GM19463 (cell line): ENCODE results near the gene WDR6.
"Not testable (repeated sequence)": the region's sequence is repeated elsewhere in the genome, so short reads cannot be mapped to it uniquely, and the experiment has no call there.

Experiments used
- ATAC-seq: cut with Tn5 transposase; IDR thresholded peaks from one replicate; pipeline ENCODE4 v1.9.1; 2021; ENCODE audit warnings: mild to moderate bottlenecking, moderate library complexity; ENCODE audit not compliant: unreplicated experiment

WDR6 gene

GRCh38 chr3:48990636-48991469, 16.3 kb upstream of the WDR6 start:
- ATAC-seq: peak; percentile 14

GRCh38 chr3:48991851-48992545, 15.2 kb upstream of the WDR6 start:
- ATAC-seq: no peak

GRCh38 chr3:48993834-48994233, 13.4 kb upstream of the WDR6 start:
- no peak for ATAC-seq

- no peak for ATAC-seq
Observed at GRCh38 chr3:48996640-48997039, 10.6 kb upstream of the WDR6 start.

- ATAC-seq: no peak
Observed at GRCh38 chr3:48997102-48997635, 10.0 kb upstream of the WDR6 start.

- no peak for ATAC-seq
Observed at GRCh38 chr3:48997714-48998637, 9.2 kb upstream of the WDR6 start.

- ATAC-seq: no peak
Observed at GRCh38 chr3:48999085-48999858, 7.9 kb upstream of the WDR6 start.

- no peak for ATAC-seq
Observed at GRCh38 chr3:49001155-49001554, 6.0 kb upstream of the WDR6 start.

- no peak for ATAC-seq
Observed at GRCh38 chr3:49004352-49005302, 2.6 kb upstream of the WDR6 start.

- no peak for ATAC-seq
Observed at GRCh38 chr3:49005303-49005680, 1.9 kb upstream of the WDR6 start.

GRCh38 chr3:49005998-49006397, 1.2 kb upstream of the WDR6 start:
- no peak for ATAC-seq

GRCh38 chr3:49006408-49007067, 653 bp upstream of the WDR6 start:
- ATAC-seq: no peak

GRCh38 chr3:49007771-49008528, 759 bp downstream of the WDR6 start:
- ATAC-seq: peak; percentile 40

- ATAC-seq: not testable (repeated sequence)
Observed at GRCh38 chr3:49008627-49009026, 1.4 kb downstream of the WDR6 start.

- no peak for ATAC-seq
Observed at GRCh38 chr3:49009396-49009795, 2.2 kb downstream of the WDR6 start.

GRCh38 chr3:49012441-49013017, 5.3 kb downstream of the WDR6 start:
- ATAC-seq: no peak

GRCh38 chr3:49013113-49013737, 6.0 kb downstream of the WDR6 start:
- ATAC-seq: no peak
